SKM-1 treated with dmso at 0.1 percent for 144 hours (cell line): ENCODE data around the gene CTAGE6.
"Not testable (repeated sequence)": the region's sequence is repeated elsewhere in the genome, so short reads cannot be mapped to it uniquely, and the experiment has no call there.

Experiments used
- DNase-seq: peaks from one replicate; lab custom pipeline; 2025; ENCODE audit not compliant: unreplicated experiment; lab: John Stamatoyannopoulos, UW

CTAGE6 gene

DNA sequence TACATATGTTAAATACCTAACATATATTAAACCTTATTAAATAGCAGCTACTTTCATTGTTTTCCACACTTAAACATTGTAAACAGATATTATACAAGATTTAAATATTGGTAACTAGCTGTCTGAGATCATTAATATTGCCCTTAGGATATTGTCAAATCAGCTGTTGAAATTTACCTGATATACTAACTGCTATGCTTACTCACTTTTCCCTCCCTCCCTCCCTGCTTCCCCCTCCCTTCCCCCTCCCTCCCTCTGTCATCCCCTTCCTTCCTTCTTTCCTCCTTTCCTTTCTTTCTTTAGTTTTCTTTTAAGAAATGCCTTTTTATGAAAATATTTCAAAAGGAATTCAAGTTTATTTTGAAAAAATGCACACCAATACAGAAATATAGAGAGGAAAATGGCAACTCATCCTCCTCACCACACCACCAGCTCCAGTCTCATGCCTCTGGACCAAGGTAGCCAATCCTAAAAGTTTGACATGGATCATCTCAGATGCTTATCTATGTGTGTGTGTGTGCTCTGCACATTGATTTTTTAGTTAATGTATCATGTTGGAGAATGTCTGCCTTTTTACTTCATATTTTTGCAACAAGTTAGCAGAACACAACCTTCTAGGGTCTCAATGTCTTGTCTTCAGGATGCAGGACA is 41.8 kb downstream of the CTAGE6 start:
- not testable (repeated sequence) for DNase-seq

DNA sequence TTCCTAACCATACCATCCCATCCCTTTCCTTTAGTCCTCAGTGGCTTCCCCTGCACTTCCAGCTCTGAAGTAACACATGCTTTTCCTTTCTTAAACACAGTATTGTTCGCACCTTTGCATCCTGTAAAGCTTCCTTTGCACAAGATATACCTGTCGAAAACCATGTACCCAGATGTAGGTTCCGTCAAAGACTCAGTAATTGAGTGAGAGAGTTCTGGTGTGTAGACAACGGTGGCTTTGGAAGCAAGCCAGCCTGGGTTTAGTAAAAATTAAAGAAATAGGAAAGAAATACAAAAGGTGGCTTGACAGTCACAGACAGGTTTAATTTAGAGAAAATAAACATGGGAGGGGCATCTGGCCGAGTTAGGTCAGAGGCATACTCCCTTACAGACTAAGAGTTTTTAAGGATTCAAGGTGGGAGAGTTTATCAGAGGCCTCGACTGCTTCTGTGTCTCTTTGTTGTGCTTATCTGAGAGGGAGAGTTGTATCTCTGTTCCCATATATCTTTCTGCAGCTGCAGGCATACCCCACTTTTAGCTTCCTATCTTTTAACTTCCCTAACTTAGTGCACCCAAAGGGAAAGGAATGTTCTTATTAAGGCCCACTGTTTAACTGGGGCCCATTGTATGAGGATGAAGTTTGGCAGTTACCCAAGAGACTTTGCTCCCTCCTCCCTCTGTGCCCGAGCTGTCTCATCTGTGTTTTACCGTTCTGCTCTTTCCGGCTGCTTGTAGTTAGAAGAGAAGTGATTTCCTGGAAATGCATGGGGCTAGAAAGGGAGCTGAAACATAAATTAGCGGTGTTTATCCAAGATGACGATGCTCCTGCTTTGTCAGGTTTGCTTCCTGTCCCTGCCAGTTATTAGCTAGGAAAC is 42.7 kb downstream of the CTAGE6 start:
- DNase-seq, result not testable (repeated sequence)

DNA sequence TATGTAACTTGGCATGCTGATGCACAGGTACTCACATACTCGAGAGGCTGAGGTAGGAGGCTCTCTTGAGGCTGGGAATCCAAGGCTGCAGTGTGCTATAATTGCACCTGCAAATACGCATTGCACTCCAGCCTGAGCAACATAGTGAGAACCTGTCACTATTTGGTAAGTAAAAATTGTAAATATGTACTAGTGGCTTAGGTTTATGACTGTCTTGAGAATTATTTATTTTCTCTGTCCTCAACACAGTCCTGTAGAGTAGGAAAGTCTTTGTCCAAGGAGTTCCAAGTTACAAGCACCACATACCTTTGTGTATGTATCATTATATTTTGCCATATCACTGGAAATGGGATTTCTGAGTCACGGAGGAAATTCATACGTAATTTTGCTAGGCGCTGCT is 45.1 kb downstream of the CTAGE6 start:
- not testable (repeated sequence) for DNase-seq

DNA sequence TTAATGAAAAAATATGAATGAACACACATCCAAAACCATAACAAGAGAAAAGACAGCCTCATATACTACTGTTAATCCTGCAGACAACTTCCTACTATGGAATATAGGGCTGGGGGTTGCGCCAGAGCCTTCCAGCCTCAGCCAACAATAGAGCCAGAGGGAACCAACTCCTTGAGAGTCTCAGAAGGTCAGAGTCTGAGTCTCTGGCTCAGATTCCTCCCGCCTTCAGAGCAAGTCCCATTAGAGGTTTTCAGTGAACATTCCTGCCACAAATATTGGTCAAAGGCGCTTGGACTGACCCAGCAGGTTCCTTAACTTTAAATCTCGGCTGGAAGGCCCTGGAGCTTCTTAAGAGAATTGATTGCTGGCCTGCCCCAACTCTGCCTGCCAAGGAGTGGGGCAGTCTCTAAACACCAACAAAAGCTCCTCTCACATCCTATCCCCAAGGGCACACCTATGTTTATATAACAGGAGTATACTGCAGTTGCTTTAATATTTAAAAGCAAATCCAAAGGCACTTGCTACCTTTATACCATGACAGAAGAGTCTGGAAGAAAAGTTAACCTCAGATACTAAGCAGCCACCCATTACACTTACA is 45.7 kb downstream of the CTAGE6 start:
- not testable (repeated sequence) for DNase-seq

DNA sequence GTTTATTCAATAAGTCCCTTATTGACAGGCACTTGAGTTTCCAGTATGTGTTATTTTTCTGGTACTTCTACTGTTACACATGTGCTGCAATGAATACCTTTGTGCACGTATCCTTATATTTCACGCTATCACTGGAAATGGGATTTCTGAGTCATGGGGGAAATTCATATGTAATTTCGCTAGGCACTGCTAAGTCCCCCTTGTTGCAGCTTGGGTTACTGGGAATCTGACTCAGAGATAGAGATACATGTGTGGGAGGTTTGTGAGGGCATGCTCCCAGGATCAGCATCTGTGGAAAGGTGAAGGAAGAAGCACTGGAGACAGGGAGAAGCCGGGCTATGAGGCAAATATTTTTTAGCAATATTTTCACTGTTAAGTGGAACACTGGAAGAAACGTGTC is 47.6 kb downstream of the CTAGE6 start:
- not testable (repeated sequence) for DNase-seq
